HG03159 (cell line): ENCODE measurements around the gene SCARB2.

Source experiments
- ATAC-seq: cut with Tn5 transposase; IDR thresholded peaks from one replicate; pipeline ENCODE4 v1.9.1; 2021; ENCODE audit warnings: mild to moderate bottlenecking, moderate library complexity; ENCODE audit not compliant: unreplicated experiment

SCARB2 gene

GRCh38 chr4:76232681-76233080 lies 19.1 kb upstream of the SCARB2 start:
- no peak for ATAC-seq

- ATAC-seq: no peak
These were observed 12.8 kb upstream of the SCARB2 start for GRCh38 chr4:76226418-76226817.

- no peak for ATAC-seq
These were observed 10.5 kb upstream of the SCARB2 start for GRCh38 chr4:76224171-76224570.

GRCh38 chr4:76219299-76220055 lies 5.9 kb upstream of the SCARB2 start:
- no peak for ATAC-seq

GRCh38 chr4:76216975-76217814 lies 3.6 kb upstream of the SCARB2 start:
- no peak for ATAC-seq

- ATAC-seq: no peak
These were observed 2.9 kb upstream of the SCARB2 start for GRCh38 chr4:76216524-76216923.

- ATAC-seq: no peak
These were observed 1.5 kb upstream of the SCARB2 start for GRCh38 chr4:76215077-76215476.

- peak; percentile 57 for ATAC-seq
These were observed 602 bp upstream of the SCARB2 start for GRCh38 chr4:76214177-76214675.

DNA sequence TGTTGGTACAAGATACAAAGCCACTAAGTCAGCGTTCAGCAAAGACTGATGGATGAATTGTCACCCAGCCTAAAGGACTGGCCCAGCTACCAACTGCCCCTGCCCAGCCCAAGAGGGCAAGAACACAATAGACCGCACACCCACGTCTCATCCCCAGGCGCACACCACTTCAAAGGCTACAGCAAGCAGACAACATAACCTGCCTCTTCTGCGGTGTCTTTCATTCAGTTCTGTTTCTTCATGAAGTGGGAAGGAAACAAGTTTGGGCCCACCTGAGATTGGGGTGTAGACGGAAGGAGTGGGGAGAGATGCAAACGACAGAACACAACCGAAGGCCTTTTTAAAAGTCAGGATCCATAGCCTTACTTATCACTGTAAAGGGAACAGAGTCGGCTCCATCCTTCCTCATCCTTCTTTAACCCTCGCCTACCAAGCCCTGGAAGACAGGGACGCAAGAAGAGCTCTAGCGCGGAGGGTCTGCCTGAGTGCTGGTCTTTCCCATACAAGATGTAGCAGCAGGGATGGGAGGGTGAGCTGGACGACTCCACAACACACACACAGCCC lies 691 bp downstream of the SCARB2 start:
- no peak for ATAC-seq

DNA sequence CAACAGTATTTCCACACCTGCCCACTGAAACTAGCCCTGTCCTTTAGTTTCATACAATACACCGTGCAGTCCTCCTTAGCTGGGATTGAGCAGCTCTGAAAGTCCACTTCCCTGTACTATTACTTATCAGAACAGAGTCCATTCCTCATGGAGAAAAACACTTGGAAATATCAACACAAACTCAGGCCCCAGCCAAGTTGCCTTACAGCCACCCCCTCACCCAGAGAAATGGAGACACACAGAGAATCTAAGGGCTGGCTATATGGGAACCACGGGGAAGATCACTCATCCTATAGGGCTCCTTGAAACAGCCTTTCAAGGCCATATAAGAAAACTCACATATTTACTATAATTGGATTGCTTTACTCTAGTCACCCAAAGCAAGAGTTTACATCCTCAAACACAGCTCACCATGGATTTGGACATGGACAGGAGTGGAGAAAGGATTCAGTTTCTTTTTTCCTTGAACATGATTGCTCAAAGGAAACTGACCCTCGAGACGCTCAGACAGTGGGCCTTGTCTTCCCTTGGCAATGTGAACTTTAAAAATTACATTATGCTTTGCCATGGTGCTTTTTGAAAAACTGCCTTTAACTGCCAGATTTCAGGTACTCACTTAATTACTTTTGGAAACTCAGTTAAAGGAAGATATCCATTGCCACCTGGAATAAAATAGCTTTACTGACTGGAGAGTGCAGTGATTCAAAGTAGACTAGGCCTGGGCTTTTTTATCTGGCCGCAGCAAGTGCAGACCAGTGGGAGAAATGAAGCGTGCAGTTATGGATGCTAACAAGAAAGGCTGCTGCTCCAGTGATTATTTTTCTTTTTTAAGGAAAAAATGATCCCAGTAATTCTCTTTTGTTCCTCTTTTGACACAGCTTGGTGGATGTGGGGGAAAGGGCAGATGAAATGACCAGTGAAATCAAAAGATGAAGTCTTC lies 1.6 kb downstream of the SCARB2 start:
- ATAC-seq: no peak

DNA sequence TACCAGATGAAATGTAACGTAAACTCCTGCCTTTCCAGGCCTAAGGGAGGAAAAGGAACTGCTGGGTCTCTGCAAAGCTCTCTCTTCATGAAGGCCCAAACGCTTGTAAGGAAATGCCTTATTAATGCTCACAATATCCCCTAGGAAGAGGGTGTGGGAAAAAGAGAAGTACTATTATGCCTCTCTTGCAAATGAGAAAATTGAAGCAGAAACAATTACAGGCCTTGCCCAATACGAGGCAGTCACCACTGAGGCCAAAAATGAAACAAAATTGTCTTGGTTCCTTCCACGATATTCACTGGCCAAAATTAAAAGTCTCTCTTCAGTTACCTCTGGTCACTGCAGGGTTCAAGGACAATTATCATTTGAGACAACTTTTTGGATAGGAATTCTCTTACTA lies 3.2 kb downstream of the SCARB2 start:
- ATAC-seq: no peak

DNA sequence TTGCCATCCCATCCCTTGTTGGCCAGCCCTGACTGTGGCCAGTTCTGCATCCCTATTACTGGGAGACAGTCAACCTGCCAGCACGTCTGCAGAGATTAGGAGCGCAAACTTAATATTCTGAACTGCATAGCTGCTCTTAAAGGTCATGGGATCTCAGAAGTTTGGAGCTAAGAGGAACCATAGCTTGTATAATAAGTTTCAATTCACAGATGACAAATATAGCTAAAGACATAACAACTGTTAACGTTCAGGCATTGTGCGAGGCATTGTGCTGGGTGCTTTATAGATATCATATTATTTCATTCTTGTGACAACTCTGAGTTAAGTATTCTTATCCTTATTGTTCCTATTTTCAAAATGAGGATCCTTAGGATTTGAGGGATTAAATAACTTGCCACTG lies 3.7 kb downstream of the SCARB2 start:
- no peak for ATAC-seq

- ATAC-seq: no peak
These were observed 5.4 kb downstream of the SCARB2 start for GRCh38 chr4:76208005-76208765.

- no peak for ATAC-seq
These were observed 6.1 kb downstream of the SCARB2 start for GRCh38 chr4:76207549-76207948.

- no peak for ATAC-seq
These were observed 7.2 kb downstream of the SCARB2 start for GRCh38 chr4:76206222-76206942.

DNA sequence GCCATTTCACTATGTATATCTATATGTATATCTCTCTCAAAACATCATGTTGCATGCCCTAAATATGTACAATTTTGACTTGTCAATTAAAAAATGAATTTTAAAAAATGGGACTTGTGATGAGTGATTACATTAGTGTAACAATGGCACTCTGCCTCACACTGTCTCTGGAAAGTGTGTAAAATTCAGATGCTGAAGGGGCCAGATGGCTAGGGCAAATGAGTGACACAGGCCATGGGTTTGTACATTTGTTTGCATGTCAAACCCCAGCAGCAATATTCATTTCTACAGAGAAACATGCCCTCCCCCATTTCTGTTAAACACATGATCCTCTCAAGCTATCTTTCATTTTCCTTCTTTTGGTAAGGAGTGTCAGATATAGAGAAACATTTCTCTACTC lies 8.1 kb downstream of the SCARB2 start:
- ATAC-seq: no peak

GRCh38 chr4:76204936-76205335 lies 8.7 kb downstream of the SCARB2 start:
- no peak for ATAC-seq

- ATAC-seq: no peak
These were observed 10.1 kb downstream of the SCARB2 start for GRCh38 chr4:76203541-76203940.

DNA sequence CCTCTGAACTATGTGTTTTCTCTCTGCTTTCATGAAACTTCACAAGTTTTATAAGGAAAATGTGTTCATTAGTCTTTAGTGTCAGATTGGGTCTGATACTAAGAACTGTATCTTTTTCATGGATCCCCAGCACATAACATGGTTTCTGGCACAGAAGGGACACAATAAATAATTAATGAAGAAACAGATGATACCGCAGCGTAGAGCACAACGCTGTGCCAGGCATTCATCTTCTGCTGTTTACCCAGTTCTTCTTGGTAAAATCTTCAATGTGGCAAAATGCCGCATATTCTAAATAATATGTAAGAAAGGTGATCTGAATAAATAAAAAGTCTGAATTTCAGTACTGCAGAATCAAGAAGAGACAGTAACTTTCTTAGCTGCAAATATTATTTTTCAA lies 12.3 kb downstream of the SCARB2 start:
- ATAC-seq: no peak
